Hepatocyte (in vitro differentiated cells): ENCODE data around the gene TGM2.

Source experiments
- CTCF ChIP-seq: fragments of 200-600 bp; sonication (generic); IDR thresholded peaks from 2 replicates; pipeline ENCODE4 v1.5.1; 2016; ENCODE audit warnings: antibody characterized with exemption, mild to moderate bottlenecking; ENCODE audit not compliant: poor library complexity
- EZH2 ChIP-seq: fragments of 200-600 bp; sonication (generic); IDR thresholded peaks from 2 replicates; pipeline ENCODE4 v1.6.1; 2016; ENCODE audit warnings: antibody characterized with exemption, mild to moderate bottlenecking, borderline replicate concordance
- EZH2phosphoT487 ChIP-seq: fragments of 200-600 bp; sonication (generic); IDR thresholded peaks from one replicate; pipeline ENCODE4 v1.6.1; 2018; ENCODE audit warnings: antibody characterized with exemption, mild to moderate bottlenecking, low read depth, moderate library complexity; ENCODE audit not compliant: unreplicated experiment, severe bottlenecking

GRCh38 chr20:38164069-38164468, 1.0 kb downstream of the TGM2 start:
- TF ChIP-seq CTCF (no peak), EZH2phosphoT487 (no peak), EZH2 (no peak)
